Fibroblast of mammary gland (primary cell): ENCODE data around the gene WNT2B.

Experiments
- DNase-seq: peaks from one replicate; pipeline ENCODE4 v3.0.0-alpha.2; 2010; ENCODE audit warnings: low read depth
- H3K4me3 ChIP-seq: 2 replicates; pipeline ENCODE4 v1.5.1; 2011; ENCODE audit warnings: low read depth, mild to moderate bottlenecking, low read length, moderate library complexity; ENCODE audit not compliant: control insufficient read depth
- TF ChIP-seq, protein P1 (sequence below): conservative IDR thresholded peaks from 2 replicates; pipeline ENCODE4 v1.5.1; 2011; ENCODE audit warnings: low read depth, low read length, inconsistent platforms; ENCODE audit not compliant: control insufficient read depth, insufficient read depth

Gene WNT2B

DNA sequence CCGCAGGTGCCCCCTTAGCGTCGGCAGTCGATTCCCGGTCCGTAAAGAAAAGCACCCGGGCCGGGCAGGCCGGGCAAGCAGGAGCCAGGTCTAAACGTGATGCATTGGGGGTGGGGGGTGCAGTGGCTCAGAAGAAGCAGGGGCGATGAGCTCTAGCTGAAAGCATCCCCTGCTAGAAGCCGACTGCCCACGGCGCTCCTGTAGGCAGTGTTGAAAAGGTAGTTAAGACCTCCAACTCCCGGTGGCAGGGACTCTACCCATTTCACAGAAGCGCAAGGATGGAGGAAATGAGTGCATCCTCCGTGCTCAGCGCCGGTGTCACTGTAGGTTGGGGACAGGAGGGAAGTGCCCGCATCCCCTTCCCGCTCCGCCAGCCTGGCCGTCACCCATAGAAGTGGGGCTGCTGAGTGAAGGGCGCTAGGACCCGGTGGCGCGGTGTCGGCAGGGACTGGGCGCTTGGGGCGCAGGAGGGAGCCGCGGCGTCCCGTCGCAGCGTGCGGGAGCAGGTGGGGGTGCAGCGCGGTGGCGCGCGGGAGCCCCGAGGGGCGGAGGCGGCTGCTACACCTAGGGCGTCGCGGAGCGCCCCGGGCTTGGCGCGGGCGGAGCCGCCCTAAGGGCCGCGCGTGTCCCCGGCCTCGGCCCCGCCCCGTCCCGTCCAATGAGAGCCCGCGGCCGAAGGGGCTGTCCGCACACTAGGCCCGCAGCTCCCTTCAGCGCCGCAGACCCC is at the start of gene WNT2B:
Gene WNT2B, plus strand, starts transcription at position 688 of the 727 bp plus-strand sequence. CDS start 298 bp downstream, outside the sequence.
- TF ChIP-seq, protein P1, sequence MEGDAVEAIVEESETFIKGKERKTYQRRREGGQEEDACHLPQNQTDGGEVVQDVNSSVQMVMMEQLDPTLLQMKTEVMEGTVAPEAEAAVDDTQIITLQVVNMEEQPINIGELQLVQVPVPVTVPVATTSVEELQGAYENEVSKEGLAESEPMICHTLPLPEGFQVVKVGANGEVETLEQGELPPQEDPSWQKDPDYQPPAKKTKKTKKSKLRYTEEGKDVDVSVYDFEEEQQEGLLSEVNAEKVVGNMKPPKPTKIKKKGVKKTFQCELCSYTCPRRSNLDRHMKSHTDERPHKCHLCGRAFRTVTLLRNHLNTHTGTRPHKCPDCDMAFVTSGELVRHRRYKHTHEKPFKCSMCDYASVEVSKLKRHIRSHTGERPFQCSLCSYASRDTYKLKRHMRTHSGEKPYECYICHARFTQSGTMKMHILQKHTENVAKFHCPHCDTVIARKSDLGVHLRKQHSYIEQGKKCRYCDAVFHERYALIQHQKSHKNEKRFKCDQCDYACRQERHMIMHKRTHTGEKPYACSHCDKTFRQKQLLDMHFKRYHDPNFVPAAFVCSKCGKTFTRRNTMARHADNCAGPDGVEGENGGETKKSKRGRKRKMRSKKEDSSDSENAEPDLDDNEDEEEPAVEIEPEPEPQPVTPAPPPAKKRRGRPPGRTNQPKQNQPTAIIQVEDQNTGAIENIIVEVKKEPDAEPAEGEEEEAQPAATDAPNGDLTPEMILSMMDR: no peak
- DNase-seq: no peak
- peak within 1 kb of the TSS; percentile 51 for H3K4me3 ChIP-seq

GRCh38 chr1:112460615-112461014 is 48.1 kb upstream of the WNT2B start:
- no peak overlapping the region for H3K4me3 ChIP-seq
- TF ChIP-seq, protein P1: no peak
- DNase-seq: peak; percentile 33

- peak; percentile 19 for DNase-seq
Measured at GRCh38 chr1:112461200-112461871, 47.4 kb upstream of the WNT2B start.

GRCh38 chr1:112462953-112463279 is 45.8 kb upstream of the WNT2B start:
- TF ChIP-seq, protein P1: no peak
- DNase-seq: no peak

More at GRCh38 chr1:112461200-112461871, 47.4 kb upstream of the WNT2B start:
- no peak overlapping the region for H3K4me3 ChIP-seq
- TF ChIP-seq, protein P1: no peak

DNA sequence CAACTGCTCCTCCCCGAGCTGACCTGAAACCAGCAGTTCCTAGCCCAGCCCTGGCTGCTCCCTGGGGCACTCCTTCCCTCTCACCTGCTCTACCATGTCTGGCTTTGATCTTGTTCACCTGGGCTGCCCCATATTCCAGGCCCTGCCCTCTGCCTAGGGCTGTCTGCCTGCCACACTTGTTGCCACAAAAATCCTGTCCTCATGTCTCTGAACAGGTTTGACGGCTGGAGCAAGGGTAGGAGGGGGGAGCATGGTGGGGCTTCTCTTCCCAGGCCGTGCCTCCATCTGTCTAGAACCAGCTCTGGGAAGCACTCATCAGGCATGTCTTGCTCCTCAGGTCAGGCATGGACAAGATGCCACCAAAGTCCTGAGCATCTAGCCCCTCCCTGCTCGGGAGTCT is 44.3 kb upstream of the WNT2B start:
- TF ChIP-seq, protein P1: no peak
- no peak overlapping the region for H3K4me3 ChIP-seq
- no peak for DNase-seq

More at GRCh38 chr1:112462953-112463279, 45.8 kb upstream of the WNT2B start:
- no peak overlapping the region for H3K4me3 ChIP-seq

DNA sequence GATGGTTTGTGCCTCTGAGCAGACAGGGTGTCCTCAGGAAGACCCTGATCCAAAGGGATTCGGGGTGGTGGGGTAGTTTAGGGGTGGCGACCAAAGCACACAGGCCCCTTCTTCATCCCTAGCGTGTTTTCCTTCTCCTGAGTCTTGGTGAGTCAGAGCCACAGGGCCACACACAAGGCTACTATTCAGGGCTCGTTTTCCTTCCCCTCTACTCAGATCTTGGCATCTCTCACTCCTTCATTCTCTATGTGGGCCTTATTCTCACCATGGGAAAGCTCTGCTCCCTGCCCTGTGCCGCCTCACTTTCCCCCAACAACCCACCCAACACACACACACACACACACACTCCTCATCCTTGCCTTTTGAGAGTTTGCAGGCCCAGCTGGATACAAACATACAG is 43.6 kb upstream of the WNT2B start:
- peak; percentile 56 for DNase-seq
- no peak overlapping the region for H3K4me3 ChIP-seq
- TF ChIP-seq, protein P1: no peak
